DOHH2 (cell line): Measurements from ENCODE around the gene CDKN1C.

Experiments used
- CTCF ChIP-seq: fragments of 200-600 bp; sonication (generic); IDR thresholded peaks from one replicate; pipeline ENCODE4 v1.5.1; 2014; ENCODE audit warnings: antibody characterized with exemption, mild to moderate bottlenecking, low read depth, low read length; ENCODE audit not compliant: poor library complexity, severe bottlenecking
- EZH2phosphoT487 ChIP-seq: fragments of 200-600 bp; sonication (generic); IDR thresholded peaks from 2 replicates; pipeline ENCODE4 v1.6.1; 2017; ENCODE audit warnings: borderline replicate concordance, mild to moderate bottlenecking, antibody characterized with exemption, low read length, moderate library complexity, mixed read lengths

DNA sequence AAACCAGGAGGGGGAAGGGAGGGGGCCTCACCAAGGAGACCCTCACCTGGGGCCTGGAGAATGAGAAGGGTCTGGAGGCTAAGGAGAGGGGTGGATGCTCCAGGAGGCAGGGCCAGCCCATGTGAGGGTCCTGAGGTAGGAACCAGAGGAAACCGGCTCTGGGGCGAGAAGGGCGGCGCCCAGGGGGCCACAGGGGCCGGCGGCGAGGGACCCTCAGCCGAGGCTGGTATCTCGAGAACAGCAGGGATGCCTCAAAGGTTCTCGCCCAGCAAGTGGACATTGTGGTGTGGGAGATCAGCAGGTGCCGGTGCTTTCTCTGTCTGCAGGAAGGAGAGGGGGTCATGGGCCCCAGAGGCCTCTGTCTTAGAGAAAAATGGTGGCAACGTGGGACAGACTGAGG, 47.9 kb downstream of the CDKN1C start:
- TF ChIP-seq CTCF (no peak), EZH2phosphoT487 (no peak)
